GM19193 (cell line): ENCODE results near the gene TXNRD2.

Source experiments
- POLR2A ChIP-seq: IDR thresholded peaks from 4 replicates; pipeline ENCODE4 v1.6.1; 2011; ENCODE audit not compliant: insufficient read depth, insufficient read length; ENCODE audit errors: extremely low read depth

Gene TXNRD2

DNA sequence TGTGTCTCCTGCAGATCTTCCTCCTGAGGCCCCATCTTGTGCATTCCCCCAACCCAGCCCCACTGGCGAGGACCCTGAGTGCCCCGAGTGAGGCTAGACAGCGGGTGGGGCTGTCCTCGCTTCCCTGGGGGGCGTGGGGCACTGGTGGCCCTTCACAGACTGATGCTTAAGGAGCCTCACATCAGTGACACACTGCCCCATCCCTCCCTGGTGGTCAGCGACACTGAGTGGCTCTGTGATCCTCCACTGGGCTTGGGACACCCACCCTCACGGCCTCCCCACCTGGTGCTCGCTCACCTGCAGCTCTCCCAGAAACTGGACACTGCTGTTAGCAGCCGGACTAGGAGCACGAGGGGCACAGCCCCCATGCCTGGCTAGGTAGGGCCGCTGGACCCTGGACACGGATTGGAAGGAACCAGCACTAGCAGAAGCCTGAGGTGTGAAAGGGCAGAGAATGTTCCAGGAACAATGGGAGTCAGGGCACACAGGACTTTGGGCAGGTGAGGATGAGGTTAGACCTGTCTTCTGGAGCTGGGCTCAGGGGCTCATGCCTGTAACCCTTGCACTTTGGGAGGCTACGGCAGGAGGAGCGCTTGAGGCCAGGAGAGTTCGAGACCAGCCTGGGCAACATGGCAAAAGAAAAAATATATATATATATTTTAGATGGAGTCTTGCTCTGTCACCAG lies 23.2 kb upstream of the TXNRD2 start:
- TF ChIP-seq POLR2A = no peak

DNA sequence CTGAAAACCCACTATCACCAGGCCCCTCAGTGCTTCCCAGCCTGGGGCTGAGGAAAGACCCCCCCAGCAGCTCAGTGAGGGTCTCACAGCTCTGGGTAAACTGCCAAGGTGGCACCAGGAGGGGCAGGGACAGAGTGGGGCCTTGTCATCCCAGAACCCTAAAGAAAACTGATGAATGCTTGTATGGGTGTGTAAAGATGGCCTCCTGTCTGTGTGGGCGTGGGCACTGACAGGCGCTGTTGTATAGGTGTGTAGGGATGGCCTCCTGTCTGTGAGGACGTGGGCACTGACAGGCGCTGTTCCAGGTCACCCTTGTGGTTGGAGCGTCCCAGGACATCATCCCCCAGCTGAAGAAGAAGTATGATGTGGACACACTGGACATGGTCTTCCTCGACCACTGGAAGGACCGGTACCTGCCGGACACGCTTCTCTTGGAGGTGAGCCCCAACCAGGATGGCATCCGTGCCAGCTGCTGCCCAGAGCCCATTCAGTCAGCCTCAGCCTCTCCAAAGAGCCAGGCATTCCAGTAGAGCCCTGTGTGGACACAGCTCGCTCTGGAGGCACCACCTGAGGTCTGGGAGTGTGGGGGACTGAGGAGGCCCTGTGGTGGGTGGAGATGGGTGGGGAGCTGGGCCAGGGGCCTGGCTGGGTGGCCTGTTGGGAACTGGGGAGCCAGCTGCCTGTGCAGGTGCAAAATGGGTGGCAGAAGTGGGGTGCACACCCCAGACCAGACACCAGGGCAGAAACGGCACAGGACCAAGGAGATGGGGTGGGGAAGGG lies 22.4 kb upstream of the TXNRD2 start:
- TF ChIP-seq POLR2A = no peak

DNA sequence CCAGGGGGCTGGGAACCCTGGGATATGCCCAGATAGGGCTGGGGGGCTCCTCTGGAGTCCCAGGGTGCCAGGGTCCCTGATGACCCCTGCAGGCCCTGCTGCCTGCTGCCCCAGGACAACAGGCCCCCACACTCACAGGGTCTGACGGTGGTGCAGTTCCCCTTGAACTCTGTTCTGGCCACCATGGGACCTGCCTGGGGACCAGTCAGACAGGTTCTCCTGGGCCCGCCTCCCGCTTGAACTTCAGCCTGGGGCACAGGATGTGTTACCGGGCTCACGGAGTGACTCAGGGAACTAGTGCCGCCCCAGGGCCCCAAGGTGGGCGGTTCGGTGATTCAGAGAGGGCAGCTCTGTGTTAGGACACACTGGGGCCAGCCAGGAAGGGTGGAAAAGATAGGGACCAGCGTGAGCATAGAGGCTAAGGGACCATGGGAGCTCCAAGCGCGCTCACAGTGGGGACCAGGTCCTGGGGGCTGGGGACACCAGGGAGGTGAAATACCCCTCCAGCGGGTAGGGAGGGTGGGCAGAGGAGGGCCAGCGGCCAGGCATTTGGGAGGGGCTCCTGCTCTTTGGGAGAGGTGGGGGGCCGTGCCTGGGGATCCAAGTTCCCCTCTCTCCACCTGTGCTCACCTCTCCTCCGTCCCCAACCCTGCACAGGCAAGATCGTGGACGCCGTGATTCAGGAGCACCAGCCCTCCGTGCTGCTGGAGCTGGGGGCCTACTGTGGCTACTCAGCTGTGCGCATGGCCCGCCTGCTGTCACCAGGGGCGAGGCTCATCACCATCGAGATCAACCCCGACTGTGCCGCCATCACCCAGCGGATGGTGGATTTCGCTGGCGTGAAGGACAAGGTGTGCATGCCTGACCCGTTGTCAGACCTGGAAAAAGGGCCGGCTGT lies 21.5 kb upstream of the TXNRD2 start:
- no peak for TF ChIP-seq POLR2A

DNA sequence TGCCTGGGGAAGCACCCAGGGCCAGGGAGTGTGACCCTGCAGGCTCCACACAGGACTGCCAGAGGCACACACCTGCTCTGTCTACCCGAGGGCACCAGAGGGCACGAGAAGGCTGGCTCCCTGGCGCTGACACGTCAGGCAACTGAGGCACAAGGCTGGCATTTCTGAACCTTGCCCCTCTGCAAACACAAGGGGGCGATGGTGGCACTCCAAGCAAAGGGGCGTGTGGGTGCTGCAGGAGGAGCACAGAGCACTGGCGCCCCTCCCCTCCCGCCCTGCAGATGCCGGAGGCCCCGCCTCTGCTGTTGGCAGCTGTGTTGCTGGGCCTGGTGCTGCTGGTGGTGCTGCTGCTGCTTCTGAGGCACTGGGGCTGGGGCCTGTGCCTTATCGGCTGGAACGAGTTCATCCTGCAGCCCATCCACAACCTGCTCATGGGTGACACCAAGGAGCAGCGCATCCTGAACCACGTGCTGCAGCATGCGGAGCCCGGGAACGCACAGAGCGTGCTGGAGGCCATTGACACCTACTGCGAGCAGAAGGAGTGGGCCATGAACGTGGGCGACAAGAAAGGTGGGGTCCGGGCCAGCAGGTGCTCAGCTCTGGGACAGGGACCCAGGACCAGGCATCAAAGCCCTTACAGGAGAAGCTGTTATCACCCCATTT lies 20.8 kb upstream of the TXNRD2 start:
- TF ChIP-seq POLR2A = no peak

DNA sequence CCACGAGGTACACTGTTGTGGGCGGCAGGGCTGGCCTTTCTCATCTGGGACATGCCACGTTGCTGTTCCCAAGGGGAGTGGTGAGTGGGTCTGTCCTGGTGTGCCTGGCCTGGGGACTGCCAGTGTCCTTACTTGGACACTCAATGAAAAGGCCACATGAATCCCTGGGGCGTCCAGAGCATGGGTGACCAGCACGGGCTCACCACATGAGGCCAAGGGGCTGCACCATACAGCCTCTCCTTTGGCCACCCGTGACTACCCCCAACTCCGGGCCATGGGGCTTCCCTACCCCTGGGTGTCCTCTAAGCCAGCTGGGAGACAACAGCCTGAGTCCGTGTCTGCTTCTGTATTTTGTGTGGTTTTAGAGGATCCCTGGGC lies 20.2 kb upstream of the TXNRD2 start:
- no peak for TF ChIP-seq POLR2A

DNA sequence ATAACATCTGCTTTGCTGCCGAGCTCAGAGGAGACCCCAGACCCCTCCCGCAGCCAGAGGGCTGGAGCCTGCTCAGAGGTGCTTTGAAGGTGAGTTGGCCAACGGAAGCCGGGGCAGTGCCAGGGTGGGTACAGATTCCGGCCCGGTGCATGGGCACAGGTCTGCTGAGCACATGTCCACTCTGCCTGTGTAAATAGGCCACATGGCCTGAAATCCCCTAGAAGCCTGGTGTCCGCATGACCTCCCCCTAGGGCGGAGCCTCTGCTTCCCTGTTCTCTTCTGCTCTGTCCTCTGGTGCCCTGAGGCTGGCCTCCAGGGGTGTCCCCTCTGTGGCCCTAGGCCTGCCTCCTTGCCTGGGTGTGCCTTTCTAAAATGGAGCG lies 19.6 kb upstream of the TXNRD2 start:
- no peak for TF ChIP-seq POLR2A

DNA sequence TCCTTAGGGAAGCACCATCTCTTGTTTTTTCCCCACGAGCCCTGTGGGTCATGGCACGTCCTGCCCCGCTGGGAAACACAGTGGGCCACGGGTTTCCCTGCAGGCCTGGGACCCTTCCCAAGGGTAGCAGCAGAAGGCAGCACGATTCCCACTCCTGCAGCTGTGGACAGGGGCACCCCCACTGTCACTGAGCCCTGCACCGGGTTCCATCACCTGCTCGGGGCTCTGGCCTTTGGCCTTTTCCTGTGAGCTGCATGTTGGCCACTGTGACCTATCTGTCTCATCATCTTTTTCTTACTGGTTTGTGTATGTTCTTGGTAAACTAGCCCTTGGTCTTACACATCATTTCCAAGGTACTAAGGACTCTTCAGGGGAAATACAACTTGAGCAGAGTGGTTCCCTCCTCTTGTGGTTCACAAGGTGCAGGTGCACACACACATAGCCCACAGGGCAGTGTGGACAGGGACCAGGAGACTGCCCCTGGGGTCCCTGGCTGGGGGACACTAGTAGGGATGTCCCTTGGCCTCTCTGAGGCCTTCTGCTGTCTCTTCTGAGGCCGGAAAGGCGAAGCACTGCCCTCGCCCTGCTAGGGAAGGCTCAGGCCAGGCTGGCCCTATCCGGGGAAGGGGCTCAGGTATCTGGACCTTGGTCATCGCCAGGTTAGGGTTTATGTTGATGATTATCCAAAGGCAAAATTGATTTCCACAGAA lies 19.0 kb upstream of the TXNRD2 start:
- no peak for TF ChIP-seq POLR2A

DNA sequence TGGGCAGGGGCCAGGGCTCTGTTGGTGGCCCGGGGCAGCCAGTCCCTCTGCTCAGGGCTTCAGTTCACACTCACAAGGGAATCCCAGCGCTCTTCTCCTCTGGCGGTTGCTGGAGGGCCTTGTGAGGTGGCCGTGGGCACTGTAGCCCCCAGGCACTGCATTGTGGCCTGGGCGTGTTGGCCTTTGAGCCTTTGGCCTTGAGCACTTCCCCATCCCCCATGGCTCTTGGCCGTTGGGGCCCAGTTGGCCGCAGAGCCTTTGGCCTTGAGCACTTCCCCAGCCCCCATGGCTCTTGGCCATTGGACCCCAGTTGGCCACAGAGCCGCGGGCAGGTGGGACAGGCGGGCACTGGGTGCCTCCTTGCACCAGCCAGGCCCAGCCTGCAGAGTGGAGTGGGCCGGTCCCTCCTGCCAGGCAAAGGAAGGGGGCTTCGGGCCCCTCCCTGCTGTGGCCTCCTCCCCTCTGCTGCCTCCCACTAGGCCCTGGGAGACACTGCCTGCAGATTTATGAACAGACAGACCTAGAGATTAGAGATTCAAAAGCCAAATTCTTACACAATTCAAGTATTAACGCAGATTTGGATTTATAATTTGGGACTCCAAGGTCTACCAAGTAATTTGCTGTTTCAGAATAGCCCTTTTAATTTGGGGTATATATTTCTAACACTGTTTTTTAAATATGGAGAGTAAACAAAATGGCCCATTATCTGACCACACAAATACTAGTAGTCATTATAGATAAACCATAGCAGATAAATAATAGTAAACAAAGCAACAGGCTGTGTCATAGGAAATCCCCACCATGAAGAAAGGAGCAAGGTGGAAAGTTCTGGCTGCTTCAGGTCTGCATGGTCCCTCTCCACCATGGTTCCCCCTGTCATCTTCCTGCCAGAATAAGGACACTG lies 18.2 kb upstream of the TXNRD2 start:
- no peak for TF ChIP-seq POLR2A

DNA sequence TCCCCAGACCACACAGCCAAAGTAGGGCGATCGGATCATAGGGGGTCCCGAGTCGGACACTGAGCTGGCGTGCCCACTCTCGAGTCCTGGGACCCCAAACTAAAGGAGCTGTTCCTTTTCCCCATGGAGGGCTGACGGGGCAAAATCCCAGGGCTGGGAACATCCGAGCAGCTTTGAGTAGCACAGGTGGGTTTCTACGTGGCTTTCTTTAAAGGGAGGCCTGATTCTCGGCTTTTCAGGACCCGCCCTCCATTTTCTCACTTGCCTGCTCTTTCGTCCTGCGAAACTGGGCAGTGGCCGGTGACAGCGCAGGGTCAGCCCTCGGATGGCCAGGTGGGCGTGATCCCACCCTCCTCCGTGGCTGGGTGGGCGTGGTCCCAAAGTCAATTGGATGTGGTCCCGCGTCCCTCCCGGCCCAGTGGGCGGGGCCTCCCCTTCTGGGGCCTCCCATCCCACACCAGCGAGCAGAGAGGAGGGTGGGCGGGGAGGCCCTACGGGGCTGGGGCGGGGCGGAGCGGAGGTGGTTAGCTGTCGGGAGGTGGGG lies 17.5 kb upstream of the TXNRD2 start:
- no peak for TF ChIP-seq POLR2A

DNA sequence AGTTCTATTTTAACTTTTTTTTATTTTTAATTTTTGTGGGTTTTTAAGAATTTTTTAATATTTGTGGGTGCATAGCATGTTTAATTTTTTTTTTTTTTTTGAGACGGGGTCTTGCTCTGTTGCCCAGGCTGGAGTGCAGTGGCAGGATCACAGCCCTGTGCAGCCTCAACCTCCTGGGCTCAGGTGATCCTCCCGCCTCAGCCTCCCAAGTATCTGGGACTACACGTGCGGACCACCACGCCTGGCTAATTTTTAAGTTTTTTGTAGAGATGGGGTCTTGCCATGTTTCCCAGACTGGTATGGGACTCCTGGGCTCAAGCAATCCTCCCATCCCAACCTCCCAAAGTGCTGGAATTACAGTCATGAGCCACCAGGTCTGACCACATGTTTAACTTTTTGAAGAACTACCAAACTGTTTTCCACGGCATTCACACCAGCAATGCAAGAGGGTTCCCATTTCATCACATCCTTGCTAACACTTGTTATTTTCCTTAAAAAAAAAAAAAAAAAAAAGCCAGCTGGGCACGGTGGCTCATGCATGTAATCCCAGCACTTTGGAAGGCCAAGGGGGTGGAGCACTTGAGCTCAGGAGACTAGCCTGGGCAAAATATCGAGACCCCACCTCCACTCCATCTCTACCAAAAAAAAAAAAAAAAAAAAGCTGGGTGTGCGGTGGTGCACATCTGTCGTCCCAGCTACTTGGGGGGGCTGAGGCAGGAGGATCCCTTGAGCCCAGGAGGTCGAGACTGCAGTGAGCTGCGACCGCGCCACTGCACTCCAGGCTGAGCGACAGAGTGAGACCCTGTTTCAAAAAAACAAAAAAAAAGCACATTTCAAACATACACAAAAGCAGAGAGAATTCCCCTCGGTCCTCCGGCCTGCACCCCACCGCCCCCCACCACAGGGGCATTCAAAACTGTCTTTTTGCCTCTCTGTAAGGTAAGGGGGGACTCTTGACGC lies 16.7 kb upstream of the TXNRD2 start:
- no peak for TF ChIP-seq POLR2A

DNA sequence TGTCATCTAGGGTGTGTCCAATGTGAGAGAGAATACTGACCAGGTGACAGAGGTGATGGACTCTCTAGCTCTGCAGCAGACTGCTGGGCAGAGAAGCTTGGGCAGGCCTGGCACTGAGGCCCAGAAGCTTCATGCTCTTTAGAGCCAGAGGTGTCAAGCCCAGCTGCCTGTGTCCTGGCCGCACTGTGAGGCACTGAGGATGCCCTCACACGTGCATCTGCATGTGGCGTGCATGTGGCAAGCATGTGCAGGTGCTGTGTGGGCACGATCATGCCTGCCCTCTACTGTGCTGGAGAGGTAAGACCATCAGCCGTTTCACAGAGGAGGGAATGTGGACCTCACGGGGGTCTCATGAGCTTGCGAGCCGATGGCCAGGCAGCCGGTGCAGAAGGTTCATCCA lies 15.8 kb upstream of the TXNRD2 start:
- TF ChIP-seq POLR2A = no peak
